HCT116 (cell line): Measurements from ENCODE around the gene CADPS.

Experiments
- CEBPB ChIP-seq: IDR thresholded peaks from 2 replicates; pipeline ENCODE4 v1.6.1; 2012; ENCODE audit warnings: low read depth
- EGR1 ChIP-seq: IDR thresholded peaks from 2 replicates; pipeline ENCODE4 v1.6.1; 2012; ENCODE audit warnings: low read depth
- ELF1 ChIP-seq: IDR thresholded peaks from 2 replicates; pipeline ENCODE4 v1.6.1; 2012; ENCODE audit warnings: low read depth, borderline replicate concordance
- EZH2phosphoT487 ChIP-seq: fragments of 200-600 bp; IDR thresholded peaks from 2 replicates; pipeline ENCODE4 v1.6.1; 2018; ENCODE audit warnings: antibody characterized with exemption, borderline replicate concordance
- POLR2A ChIP-seq: IDR thresholded peaks from 2 replicates; pipeline ENCODE4 v1.7.0; 2011; ENCODE audit warnings: borderline replicate concordance; ENCODE audit not compliant: insufficient read depth, insufficient read length; ENCODE audit errors: extremely low read depth
- POLR2AphosphoS5 ChIP-seq: IDR thresholded peaks from 2 replicates; pipeline ENCODE4 v1.6.1; 2011; ENCODE audit warnings: mild to moderate bottlenecking, low read depth, low read length, moderate library complexity
- SP1 ChIP-seq: IDR thresholded peaks from 2 replicates; pipeline ENCODE4 v1.6.1; 2012; ENCODE audit warnings: low read depth
- YY1 ChIP-seq: IDR thresholded peaks from 2 replicates; pipeline ENCODE4 v1.6.1; 2011; ENCODE audit warnings: low read length, low read depth, moderate library complexity, mild to moderate bottlenecking; ENCODE audit not compliant: insufficient replicate concordance; ENCODE audit errors: extremely low read depth
- TF ChIP-seq, protein P1 (sequence below), 3 experiments: fragments of 200-600 bp in 1 of 3; sonication (generic) in 1 of 3; IDR thresholded peaks in 2 of 3; conservative IDR thresholded peaks in 1 of 3; 2 replicates each; pipeline ENCODE4 v1.5.1; 2012 to 2017; ENCODE audit warnings: low read depth in 2 of 3, low read length in 2 of 3, antibody characterized with exemption in 1 of 3, borderline replicate concordance in 1 of 3, control low read depth in 1 of 3, mild to moderate bottlenecking in 1 of 3, mixed read lengths in 1 of 3, mixed run types in 1 of 3, moderate library complexity in 1 of 3; ENCODE audit not compliant: insufficient read depth in 1 of 3
- TF ChIP-seq, protein P2 (sequence below): IDR thresholded peaks from 2 replicates; pipeline ENCODE4 v1.6.1; 2012

DNA sequence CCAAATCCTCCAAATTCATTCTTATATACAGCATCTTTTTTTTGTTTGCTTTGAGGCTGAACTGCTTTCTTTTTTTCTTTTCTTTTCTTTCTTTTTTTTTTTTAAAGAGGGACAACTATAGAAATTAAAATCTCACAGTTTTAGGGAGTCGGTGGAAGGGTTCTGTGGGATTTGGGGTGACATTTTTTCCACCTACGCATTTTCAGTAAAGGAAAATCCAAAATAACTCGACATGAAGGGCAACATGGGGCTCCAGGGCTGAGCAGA is 498.8 kb downstream of the CADPS start:
- TF ChIP-seq, protein P1, sequence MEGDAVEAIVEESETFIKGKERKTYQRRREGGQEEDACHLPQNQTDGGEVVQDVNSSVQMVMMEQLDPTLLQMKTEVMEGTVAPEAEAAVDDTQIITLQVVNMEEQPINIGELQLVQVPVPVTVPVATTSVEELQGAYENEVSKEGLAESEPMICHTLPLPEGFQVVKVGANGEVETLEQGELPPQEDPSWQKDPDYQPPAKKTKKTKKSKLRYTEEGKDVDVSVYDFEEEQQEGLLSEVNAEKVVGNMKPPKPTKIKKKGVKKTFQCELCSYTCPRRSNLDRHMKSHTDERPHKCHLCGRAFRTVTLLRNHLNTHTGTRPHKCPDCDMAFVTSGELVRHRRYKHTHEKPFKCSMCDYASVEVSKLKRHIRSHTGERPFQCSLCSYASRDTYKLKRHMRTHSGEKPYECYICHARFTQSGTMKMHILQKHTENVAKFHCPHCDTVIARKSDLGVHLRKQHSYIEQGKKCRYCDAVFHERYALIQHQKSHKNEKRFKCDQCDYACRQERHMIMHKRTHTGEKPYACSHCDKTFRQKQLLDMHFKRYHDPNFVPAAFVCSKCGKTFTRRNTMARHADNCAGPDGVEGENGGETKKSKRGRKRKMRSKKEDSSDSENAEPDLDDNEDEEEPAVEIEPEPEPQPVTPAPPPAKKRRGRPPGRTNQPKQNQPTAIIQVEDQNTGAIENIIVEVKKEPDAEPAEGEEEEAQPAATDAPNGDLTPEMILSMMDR (IDR thresholded peaks at IDR 0.05 in 2 of 3, conservative IDR thresholded peaks at IDR 0.05 in 1 of 3; ENCODE audit: borderline replicate concordance in 1 of 3, insufficient read depth in 1 of 3, low read depth in 2 of 3, low read length in 2 of 3) = no peak
- TF ChIP-seq SP1 (no peak), ELF1 (no peak), EZH2phosphoT487 (no peak), POLR2AphosphoS5 (no peak), CEBPB (no peak), YY1 (no peak), POLR2A (no peak), EGR1 (no peak)
- TF ChIP-seq, protein P2, sequence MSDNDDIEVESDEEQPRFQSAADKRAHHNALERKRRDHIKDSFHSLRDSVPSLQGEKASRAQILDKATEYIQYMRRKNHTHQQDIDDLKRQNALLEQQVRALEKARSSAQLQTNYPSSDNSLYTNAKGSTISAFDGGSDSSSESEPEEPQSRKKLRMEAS = no peak
